Effector memory CD8-positive, alpha-beta T cell (primary cell): ENCODE measurements around the gene CSF3R.
"Not testable (repeated sequence)": the region's sequence is repeated elsewhere in the genome, so short reads cannot be mapped to it uniquely, and the experiment has no call there.

Source experiments
- ATAC-seq: fragments of 150-1000 bp; cut with Tn5 transposase; replicated peaks from 2 replicates; pipeline ENCODE4 v1.10.0; 2021; ENCODE audit warnings: mild to moderate bottlenecking, moderate library complexity
- DNase-seq, 3 experiments: peaks; one replicate each; pipeline ENCODE4 v3.0.0; 2021
- H3K27ac Mint-ChIP-seq, 2 donors: one replicate each; pipeline ENCODE4 v1.8.0; 2022; ENCODE audit warnings: mild to moderate bottlenecking in 2 of 2, mixed read lengths in 2 of 2, moderate library complexity in 2 of 2
- H3K27me3 Mint-ChIP-seq, 2 donors: one replicate each; pipeline ENCODE4 v1.8.0; 2022; ENCODE audit warnings: mixed read lengths in 2 of 2
- H3K36me3 Mint-ChIP-seq: one replicate; pipeline ENCODE4 v1.8.0; 2022; ENCODE audit warnings: mild to moderate bottlenecking, moderate library complexity, mixed read lengths; ENCODE audit not compliant: insufficient read depth
- H3K4me1 Mint-ChIP-seq, 2 donors: one replicate each; pipeline ENCODE4 v1.8.0; 2022; ENCODE audit warnings: low read depth in 2 of 2, mixed read lengths in 2 of 2
- H3K4me3 Mint-ChIP-seq, 2 donors: one replicate each; pipeline ENCODE4 v1.8.0; 2022; ENCODE audit warnings: mild to moderate bottlenecking in 2 of 2, mixed read lengths in 2 of 2, moderate library complexity in 2 of 2
- H3K9me3 Mint-ChIP-seq, 2 donors: one replicate each; pipeline ENCODE4 v1.8.0; 2022; ENCODE audit warnings: mixed read lengths in 2 of 2

The CSF3R gene

DNA sequence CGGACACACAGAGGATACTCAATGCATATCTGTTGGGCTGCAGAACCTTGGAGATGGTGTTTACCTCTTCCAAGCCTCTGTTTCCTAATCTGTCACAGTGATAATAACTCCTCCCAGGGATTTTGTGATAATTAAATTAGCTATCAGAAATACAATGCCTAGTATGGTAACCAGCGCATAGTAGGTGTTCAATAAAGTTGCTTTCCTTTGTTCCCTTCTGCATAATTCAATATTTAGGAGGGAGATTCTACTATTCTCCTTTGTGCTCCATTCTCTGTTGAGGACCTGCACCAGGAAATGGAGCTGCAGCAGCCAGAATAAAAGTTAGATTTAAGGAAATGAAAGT, 3.4 kb upstream of the CSF3R start:
- peaks cover 5 to 6% of the 10 kb centered on the region in 2 donors for H3K4me1 Mint-ChIP-seq
- no peak overlapping the region for H3K4me3 Mint-ChIP-seq

DNA sequence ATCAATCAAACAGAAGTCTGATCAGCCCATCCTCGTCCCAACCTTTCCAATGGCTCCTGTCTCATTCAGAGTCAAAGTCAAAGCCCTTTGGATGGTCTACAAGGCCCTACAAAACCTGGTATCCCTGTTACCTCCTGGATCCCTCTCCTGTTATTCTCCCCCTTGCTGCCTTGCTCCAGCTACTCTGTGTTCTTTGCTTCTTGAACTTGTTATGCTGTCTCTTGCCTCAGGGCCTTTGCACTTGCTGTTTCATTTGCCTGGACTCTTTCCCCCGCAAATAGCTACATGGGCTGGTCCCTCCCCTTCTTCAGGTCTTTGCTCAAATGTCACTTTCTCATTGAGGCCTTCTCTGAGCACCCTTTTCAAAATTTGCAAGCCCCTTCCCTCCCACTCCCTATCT, 1.4 kb upstream of the CSF3R start:
- no peak for DNase-seq
- H3K4me1 Mint-ChIP-seq = peaks cover 5 to 6% of the 10 kb centered on the region in 2 donors
- no peak overlapping the region for H3K4me3 Mint-ChIP-seq
- peak overlapping the region in 1 of 2 donors; percentile 36 for H3K27ac Mint-ChIP-seq
- H3K36me3 Mint-ChIP-seq = no peaks in the 10 kb centered on the region
- peaks cover 28 to 54% of the 10 kb centered on the region in 2 donors for H3K27me3 Mint-ChIP-seq
- ATAC-seq = no peak
- H3K9me3 Mint-ChIP-seq = no peaks in the 10 kb centered on the region

More for the DNA sequence above, 3.4 kb upstream of the CSF3R start:
- no peak overlapping the region for H3K27ac Mint-ChIP-seq
- H3K27me3 Mint-ChIP-seq = peaks cover 30 to 35% of the 10 kb centered on the region in 2 donors
- ATAC-seq (no peak), DNase-seq (no peak)
- H3K36me3 Mint-ChIP-seq = no peaks in the 10 kb centered on the region
- H3K9me3 Mint-ChIP-seq = no peaks in the 10 kb centered on the region

DNA sequence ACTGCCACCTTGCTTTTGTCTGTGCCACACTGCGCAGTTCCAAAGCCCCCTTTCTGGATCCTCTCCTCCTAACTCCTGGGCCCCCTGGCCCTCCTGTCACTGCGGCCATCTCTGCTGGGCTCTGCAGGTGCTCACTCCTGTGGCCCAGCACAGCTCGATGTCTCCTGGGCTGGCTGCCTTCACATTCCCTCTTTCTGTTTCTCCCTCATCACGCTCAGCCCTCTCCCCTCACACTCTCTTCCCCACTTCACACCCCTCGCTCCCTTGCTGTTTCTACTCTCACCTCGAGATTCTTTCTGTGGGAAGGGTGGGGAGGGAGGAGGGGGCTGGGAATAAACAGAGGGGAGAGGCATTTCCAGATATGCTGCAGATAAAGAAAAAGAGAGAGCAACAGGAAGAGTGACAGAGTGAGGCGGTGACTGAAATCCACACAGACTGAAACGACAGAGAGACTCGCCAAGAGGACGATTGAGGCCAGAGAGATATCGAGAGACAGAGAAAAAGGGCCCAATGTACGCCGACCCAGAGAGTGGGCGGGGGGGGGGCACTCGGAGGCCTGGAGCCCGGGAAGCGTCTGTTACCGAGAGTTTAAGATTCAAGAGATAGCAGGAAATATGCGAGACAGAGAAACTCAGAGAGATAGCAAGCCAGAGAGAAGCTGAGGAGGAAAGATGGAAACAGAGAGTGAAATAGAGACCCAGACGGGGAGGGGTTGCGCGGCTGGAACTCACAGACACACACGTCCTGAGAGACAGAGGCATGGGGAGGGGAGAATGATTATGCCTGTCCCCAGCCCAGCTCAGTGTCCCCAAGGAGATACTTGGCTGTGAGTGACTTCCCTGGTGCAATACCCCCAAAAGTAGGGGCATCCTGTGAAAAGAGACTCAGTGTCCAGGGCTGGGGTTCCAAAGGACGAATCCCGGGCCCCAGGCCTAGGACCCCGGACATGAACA, 666 bp downstream of the CSF3R start:
- Mint-ChIP-seq H3K27ac (no peak overlapping the region), H3K4me1 (peaks cover 5 to 6% of the 10 kb centered on the region in 2 donors)

DNA sequence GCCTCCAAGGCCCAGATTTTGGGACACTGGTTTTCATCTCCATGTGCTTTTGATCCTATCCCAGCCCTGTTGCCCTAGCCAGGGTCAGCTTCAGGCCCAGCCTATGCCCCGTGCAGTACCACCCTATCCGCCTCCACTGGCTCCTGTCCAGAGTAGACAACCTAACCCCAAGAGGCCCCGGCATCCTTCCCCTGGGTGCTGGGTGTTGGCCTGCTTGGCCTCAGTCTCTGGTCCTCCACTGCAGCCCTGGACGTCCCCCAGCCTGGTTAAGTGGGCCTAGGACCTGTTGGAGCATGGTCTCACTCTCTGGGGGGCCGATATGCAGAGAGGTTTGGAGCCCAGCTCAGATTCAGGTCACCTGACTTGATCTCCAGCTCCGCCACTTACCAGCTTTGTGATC, 1.6 kb downstream of the CSF3R start:
- no peak for DNase-seq
- H3K36me3 Mint-ChIP-seq = no peaks in the 10 kb centered on the region
- H3K27me3 Mint-ChIP-seq = peaks cover 17 to 45% of the 10 kb centered on the region in 2 donors
- H3K4me1 Mint-ChIP-seq = peaks cover 5 to 6% of the 10 kb centered on the region in 2 donors
- H3K27ac Mint-ChIP-seq = no peak overlapping the region
- ATAC-seq = no peak
- H3K4me3 Mint-ChIP-seq = no peak overlapping the region
- H3K9me3 Mint-ChIP-seq = no peaks in the 10 kb centered on the region

More for the DNA sequence above, 666 bp downstream of the CSF3R start:
- ATAC-seq (no peak), DNase-seq (no peak)
- Mint-ChIP-seq H3K9me3 (no peaks in the 10 kb centered on the region), H3K27me3 (peaks cover 17 to 47% of the 10 kb centered on the region in 2 donors), H3K4me3 (peak overlapping the region; percentile 3 to 21), H3K36me3 (no peaks in the 10 kb centered on the region)

DNA sequence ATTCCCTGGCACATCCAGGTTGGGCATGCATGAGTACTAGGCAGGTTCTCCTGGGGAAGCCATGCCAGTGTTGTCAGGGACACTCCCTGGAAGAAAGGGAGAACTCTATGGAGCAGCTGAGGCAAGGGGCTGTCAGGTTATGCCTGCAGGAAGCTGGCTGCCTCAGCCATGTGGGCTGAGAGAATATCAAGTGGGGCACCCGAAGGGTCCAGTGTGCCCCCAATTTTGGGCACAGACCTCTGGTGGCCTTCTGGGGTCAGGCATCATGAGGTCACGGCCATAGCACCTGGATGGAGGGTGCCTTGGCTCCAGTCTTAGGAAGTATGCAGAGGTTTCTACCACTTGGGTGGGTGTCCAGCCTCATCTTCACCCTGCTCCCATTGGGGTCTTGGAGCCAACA, 2.6 kb downstream of the CSF3R start:
- no peaks in the 10 kb centered on the region for H3K9me3 Mint-ChIP-seq
- no peak overlapping the region for H3K4me3 Mint-ChIP-seq
- H3K4me1 Mint-ChIP-seq = peaks cover 5 to 6% of the 10 kb centered on the region in 2 donors
- H3K27ac Mint-ChIP-seq = no peak overlapping the region
- ATAC-seq = no peak
- DNase-seq = no peak
- no peaks in the 10 kb centered on the region for H3K36me3 Mint-ChIP-seq
- peaks cover 10 to 36% of the 10 kb centered on the region in 2 donors for H3K27me3 Mint-ChIP-seq

DNA sequence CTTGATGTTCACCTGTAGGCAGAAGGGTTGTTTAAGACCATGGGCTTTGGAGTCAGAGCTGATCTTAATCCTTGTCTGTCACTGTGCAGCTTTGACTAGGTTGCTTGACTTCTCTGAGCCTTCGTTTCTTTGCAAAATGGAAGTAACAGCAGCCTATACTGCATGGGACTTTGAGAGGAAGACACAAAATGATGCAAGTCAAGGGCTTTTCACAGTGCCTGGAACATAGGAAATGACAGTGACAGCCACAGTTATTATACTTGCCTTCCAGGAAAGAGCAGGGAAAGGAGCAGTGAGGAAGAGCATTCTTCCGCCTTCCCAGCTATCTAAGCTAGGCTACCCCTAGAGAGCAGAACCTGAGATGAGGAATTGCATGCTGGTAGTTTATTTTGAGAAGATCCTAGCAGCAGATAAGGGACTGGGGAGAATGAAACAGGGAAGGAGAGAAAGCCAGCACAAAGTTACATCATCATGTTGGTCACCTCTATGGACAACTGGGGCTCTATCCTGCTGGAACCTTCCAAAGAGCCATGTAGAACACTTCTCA, 3.1 kb downstream of the CSF3R start:
- ATAC-seq = no peak
- no peak overlapping the region for H3K27ac Mint-ChIP-seq
- H3K4me1 Mint-ChIP-seq = peaks cover 5 to 6% of the 10 kb centered on the region in 2 donors
- H3K27me3 Mint-ChIP-seq = peaks cover 10 to 36% of the 10 kb centered on the region in 2 donors
- no peaks in the 10 kb centered on the region for H3K9me3 Mint-ChIP-seq
- H3K36me3 Mint-ChIP-seq = no peaks in the 10 kb centered on the region
- DNase-seq = no peak
- no peak overlapping the region for H3K4me3 Mint-ChIP-seq

DNA sequence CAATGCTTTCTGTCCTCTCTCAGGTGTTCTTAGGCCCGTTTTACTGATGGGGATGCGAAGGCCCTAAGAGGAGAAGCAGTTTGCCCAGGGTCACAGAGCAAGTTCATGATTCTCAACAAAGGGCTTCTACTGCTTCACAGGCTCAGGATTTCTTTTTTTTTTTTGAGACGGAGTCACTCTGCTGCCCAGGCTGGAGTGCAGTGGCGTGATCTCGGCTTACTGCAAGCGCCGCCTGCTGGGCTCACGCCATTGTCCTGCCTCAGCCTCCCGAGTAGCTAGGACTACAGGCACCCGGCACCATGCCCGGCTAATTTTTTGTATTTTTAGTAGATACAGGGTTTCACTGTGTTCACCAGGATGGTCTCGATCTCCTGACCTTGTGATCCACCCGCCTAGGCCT, 5.1 kb downstream of the CSF3R start:
- H3K9me3 Mint-ChIP-seq, H3K36me3 Mint-ChIP-seq, H3K4me1 Mint-ChIP-seq, ATAC-seq, H3K4me3 Mint-ChIP-seq, H3K27ac Mint-ChIP-seq, DNase-seq: not testable (repeated sequence)
- peaks cover 10 to 36% of the 10 kb centered on the region in 2 donors for H3K27me3 Mint-ChIP-seq

DNA sequence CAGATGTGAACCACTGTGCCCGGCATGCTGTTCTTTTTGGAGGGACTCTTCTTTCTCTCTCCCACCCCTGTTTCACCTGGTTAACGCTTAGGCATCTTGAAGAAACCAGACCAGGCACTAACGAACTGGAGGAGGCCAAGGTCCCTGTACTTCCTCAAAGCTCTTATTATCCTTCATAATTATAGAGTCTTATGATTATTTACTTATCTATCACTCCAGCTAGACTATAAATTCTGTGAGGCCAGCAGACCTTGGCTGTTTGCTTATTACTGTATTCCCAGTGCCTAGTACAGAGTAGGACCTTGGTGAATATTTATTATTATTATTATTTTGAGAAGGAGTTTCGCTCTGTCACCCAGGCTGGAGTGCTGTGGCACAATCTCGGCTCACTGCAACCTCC, 5.8 kb downstream of the CSF3R start:
- Mint-ChIP-seq H3K27ac (peak overlapping the region; percentile 30 to 57), H3K9me3 (no peaks in the 10 kb centered on the region), H3K4me1 (peaks cover 2% of the 10 kb centered on the region in 2 donors), H3K4me3 (no peak overlapping the region), H3K27me3 (peaks cover 5 to 31% of the 10 kb centered on the region in 2 donors), H3K36me3 (no peaks in the 10 kb centered on the region)
- no peak for ATAC-seq
- DNase-seq = no peak

DNA sequence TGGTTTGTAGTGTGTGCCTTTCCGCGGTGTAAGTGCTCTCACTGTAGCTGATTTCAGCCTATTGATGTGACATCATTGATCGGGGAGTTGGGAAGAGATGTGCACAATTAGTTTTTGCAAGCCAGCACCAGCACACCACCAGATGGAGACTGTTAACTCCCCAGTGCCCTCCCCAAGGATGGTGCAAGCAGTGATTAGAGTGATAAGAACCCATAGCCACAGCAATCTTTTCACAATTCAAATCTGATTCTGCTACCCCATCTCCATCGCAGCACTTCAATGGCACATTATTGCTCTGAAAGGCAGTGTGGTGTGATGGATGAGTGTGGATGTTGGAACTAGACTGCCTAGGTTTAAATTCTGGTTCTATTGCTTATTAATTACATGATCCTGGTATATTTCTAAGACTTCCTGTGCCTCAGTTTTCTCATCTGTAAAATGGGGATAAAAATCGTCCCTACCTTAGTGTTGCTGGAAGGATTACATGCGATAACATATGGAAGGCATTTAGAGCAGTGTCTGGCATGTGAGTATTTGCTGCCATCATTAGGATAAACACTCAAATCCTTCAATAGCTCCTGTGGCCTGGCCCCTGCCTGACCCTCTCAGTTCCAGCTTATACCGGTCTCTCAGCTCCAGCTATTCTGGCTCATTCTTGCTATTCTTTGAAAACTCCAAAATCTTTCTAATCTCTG, 6.7 kb downstream of the CSF3R start:
- no peak overlapping the region for H3K4me3 Mint-ChIP-seq
- H3K36me3 Mint-ChIP-seq = no peaks in the 10 kb centered on the region
- no peaks in the 10 kb centered on the region for H3K4me1 Mint-ChIP-seq
- peaks cover 0 to 22% of the 10 kb centered on the region in 2 donors for H3K27me3 Mint-ChIP-seq
- peak overlapping the region; percentile 30 to 57 for H3K27ac Mint-ChIP-seq
- ATAC-seq = no peak
- no peaks in the 10 kb centered on the region for H3K9me3 Mint-ChIP-seq
- no peak for DNase-seq

DNA sequence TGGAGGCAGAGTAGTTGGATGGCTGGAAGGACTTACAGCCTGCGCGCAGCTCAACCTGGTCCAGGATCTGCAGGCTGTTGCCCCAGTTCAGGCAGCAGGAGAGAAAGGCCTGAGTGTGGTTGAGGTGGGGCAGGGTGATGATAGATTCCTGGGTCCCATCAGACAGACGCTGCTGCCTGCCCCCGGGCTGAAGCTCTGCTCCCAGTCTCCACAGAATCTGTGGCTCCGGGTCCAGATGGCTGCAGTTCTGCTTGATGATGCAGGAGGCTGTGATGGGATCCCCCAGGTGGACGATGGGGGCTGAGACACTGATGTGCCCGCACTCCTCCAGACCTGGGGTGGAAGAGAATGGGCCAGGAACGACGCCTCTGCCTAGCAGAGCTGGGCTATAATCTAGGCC, 7.4 kb downstream of the CSF3R start:
- DNase-seq (no peak), ATAC-seq (no peak)
- no peaks in the 10 kb centered on the region for H3K9me3 Mint-ChIP-seq
- H3K27me3 Mint-ChIP-seq = peaks cover 0 to 15% of the 10 kb centered on the region in 2 donors
- H3K4me3 Mint-ChIP-seq = no peak overlapping the region
- H3K27ac Mint-ChIP-seq = no peak overlapping the region
- H3K36me3 Mint-ChIP-seq = no peaks in the 10 kb centered on the region
- H3K4me1 Mint-ChIP-seq = no peaks in the 10 kb centered on the region

DNA sequence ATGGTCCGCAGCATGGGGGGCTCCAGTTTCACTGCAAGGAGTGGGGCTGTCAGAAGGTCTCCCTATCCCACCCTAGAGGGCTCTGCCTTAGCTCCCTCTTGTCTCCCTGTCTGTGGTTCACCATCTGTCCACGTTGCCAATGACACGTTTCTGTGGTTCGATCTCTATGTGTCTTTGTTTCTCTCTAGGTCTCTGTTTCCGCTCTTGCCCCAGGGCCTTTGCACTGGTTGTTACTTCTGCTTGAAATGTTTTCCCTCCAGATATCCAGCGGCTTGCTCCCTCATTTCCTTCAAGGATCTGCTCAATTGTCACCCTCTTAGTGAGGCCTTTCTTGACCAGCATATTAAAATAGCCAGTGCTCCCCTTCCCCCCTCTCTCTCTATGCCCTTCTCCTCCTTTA, 10.1 kb downstream of the CSF3R start:
- ATAC-seq (no peak), DNase-seq (no peak)
- Mint-ChIP-seq H3K9me3 (no peaks in the 10 kb centered on the region), H3K4me3 (no peak overlapping the region), H3K4me1 (no peaks in the 10 kb centered on the region), H3K36me3 (no peaks in the 10 kb centered on the region), H3K27ac (no peak overlapping the region), H3K27me3 (no peaks in the 10 kb centered on the region)

DNA sequence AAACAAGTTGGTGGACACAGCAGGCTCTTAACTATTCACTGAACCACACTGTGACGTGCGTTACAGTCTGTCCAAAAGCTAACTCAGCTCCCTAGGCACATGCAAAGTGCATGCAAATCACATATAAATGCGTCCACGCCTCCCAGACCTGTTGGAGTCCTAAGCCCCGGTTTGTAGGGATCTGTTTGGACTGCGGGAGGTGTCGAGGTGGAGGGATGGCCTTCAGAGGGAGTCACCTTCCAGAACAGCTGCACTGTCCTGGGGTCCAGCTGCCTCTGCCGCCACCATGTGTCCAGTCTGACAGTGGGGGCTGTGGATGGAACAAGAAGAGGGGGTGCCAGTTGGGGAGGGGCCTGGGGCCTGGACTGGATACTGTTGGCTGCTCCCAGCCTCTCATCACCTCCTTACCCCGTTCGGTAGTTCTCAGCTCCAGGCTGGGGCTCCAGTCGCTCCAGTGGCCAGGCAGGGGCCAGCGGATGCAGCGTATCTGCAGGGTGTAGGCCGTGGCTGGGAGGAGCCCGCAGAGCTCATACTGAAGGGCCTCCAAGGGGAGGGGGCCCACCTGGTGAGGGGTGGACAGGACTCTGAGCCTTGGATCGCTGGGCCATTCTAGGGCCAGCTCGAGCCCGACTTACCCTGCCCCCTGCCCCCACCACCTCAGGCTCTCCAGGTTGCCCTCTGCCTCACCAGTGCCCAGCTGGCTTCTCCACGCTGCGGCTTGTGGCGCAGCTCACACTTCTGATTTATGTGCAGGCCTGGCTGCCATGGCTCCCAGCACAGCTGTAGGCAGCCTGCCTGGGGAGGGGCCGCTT, 10.7 kb downstream of the CSF3R start:
- no peaks in the 10 kb centered on the region for H3K4me1 Mint-ChIP-seq
- DNase-seq (no peak), ATAC-seq (no peak)
- H3K27me3 Mint-ChIP-seq = no peaks in the 10 kb centered on the region
- no peaks in the 10 kb centered on the region for H3K9me3 Mint-ChIP-seq
- H3K27ac Mint-ChIP-seq = no peak overlapping the region
- H3K36me3 Mint-ChIP-seq = no peaks in the 10 kb centered on the region
- H3K4me3 Mint-ChIP-seq = no peak overlapping the region

DNA sequence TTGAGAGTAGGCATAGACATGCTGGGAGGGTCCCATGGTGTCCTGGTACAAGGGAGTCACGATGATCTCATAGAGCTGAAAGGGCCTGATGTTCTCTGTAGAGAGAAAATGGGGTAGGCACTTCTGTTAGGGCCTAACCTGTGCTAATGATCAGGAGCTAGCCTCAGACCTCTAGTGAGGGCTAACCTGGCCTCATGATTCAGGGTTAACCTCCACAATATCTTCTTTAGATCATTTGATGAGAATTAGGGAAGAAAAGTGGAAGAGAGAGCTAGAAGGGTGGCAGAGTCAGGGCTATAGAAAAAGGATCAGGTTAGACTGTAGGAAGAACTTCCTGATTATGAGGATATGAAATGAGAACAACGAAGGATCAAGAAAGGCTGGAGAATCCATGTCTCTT, 13.6 kb downstream of the CSF3R start:
- no peak for ATAC-seq
- Mint-ChIP-seq H3K27me3 (no peaks in the 10 kb centered on the region), H3K4me3 (no peak overlapping the region), H3K36me3 (peaks cover 1% of the 10 kb centered on the region), H3K9me3 (no peaks in the 10 kb centered on the region), H3K27ac (no peak overlapping the region), H3K4me1 (peaks cover under 1 to 6% of the 10 kb centered on the region in 2 donors)
- DNase-seq = no peak
